ENCODE results near the gene ACTA2.

DNA sequence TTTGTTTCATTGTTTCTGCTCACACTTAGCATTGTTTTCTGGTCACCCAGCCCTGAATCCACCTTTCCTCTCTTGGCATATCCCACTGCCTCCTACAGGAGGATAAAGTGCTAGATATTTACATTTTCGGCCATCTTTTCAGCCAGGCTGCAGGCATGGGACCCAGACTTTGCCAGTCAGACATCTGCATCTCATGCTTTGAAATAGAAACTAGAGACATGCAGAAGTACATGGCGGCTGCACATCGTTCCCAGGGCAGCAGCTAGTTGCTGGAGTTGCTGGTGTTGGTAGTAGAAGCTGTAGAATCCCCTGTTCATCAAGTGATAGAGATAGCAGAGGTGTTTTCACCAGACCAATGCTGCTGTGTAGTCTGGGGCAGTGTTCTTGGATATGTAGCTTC, 53.8 kb downstream of the ACTA2 start:
- TF ChIP-seq, protein P1, sequence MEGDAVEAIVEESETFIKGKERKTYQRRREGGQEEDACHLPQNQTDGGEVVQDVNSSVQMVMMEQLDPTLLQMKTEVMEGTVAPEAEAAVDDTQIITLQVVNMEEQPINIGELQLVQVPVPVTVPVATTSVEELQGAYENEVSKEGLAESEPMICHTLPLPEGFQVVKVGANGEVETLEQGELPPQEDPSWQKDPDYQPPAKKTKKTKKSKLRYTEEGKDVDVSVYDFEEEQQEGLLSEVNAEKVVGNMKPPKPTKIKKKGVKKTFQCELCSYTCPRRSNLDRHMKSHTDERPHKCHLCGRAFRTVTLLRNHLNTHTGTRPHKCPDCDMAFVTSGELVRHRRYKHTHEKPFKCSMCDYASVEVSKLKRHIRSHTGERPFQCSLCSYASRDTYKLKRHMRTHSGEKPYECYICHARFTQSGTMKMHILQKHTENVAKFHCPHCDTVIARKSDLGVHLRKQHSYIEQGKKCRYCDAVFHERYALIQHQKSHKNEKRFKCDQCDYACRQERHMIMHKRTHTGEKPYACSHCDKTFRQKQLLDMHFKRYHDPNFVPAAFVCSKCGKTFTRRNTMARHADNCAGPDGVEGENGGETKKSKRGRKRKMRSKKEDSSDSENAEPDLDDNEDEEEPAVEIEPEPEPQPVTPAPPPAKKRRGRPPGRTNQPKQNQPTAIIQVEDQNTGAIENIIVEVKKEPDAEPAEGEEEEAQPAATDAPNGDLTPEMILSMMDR (IDR thresholded peaks at IDR 0.05; ENCODE audit: low read length), result no peak
- no peak for TF ChIP-seq EZH2phosphoT487 (IDR thresholded peaks at IDR 0.05; ENCODE audit: low read length)
- TF ChIP-seq EZH2 (optimal IDR thresholded peaks at IDR 0.05; ENCODE audit: low read depth, low read length), result no peak

Measured in MM.1S (cell line).